Measurements from ENCODE around the gene TRIM46.
"Not testable (repeated sequence)": the region's sequence is repeated elsewhere in the genome, so short reads cannot be mapped to it uniquely, and the experiment has no call there.

TRIM46 gene

DNA sequence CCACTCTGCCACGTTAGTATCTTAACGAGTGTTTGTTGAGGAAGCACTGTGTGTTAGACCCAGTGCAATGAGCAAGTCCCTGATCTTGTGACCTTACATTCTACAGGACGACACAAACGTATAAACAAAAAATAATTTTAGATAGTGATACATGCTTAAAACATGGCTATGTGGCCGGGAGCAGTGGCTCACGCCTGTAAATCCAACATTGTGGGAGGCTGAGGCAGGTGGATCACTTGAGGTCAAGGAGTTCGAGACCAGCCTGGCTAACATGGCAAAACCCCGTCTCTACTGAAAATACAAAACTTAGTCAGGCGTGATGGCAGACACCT lies 54.4 kb downstream of the TRIM46 start:
- Histone ChIP-seq H3K36me3 (ENCODE audit: control insufficient read depth, insufficient read depth, low read length) (peaks cover 4% of the 10 kb centered on the region; the same call in 1 of the 2 replicates), H3K27ac (ENCODE audit: low read depth, low read length) (peak overlapping the region; percentile 89), H3K9me3 (ENCODE audit: control insufficient read depth, insufficient read depth, low read length) (no peaks in the 10 kb centered on the region), H3K4me3 (ENCODE audit: low read depth, low read length) (peak overlapping the region; percentile 49), H3K9ac (ENCODE audit: low read depth, low read length) (peak overlapping the region; percentile 48; the same call in 1 of the 2 replicates), H3K4me1 (ENCODE audit: control insufficient read depth, insufficient read depth, low read length) (peaks cover 8% of the 10 kb centered on the region), H3K27me3 (ENCODE audit: control insufficient read depth, insufficient read depth, low read length) (peaks cover 7% of the 10 kb centered on the region)

DNA sequence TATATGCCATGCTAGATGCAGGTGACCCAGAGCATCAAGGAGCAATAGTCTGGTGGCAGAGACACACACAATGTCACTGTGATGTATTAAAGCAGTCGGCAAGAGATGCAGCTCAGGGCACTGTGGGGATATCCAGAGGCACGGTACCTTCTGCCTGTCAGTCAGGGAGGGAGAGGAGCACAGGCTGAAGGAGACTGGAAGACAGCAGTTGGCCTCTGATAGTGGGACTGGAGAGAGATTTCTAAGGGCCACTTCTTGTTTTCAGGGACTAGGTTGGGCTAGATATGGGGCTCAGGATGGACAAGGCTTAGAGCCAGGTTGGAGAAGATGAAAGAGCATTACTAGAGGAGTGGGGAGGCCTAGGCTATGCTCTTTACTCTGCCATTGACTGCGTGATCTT lies 57.7 kb downstream of the TRIM46 start:
- H3K9ac ChIP-seq (ENCODE audit: low read depth, low read length); H3K27me3 ChIP-seq (ENCODE audit: control insufficient read depth, insufficient read depth, low read length); H3K27ac ChIP-seq (ENCODE audit: low read depth, low read length); H3K9me3 ChIP-seq (ENCODE audit: control insufficient read depth, insufficient read depth, low read length); H3K4me1 ChIP-seq (ENCODE audit: control insufficient read depth, insufficient read depth, low read length); H3K36me3 ChIP-seq (ENCODE audit: control insufficient read depth, insufficient read depth, low read length); H3K4me3 ChIP-seq (ENCODE audit: low read depth, low read length): not testable (repeated sequence)

DNA sequence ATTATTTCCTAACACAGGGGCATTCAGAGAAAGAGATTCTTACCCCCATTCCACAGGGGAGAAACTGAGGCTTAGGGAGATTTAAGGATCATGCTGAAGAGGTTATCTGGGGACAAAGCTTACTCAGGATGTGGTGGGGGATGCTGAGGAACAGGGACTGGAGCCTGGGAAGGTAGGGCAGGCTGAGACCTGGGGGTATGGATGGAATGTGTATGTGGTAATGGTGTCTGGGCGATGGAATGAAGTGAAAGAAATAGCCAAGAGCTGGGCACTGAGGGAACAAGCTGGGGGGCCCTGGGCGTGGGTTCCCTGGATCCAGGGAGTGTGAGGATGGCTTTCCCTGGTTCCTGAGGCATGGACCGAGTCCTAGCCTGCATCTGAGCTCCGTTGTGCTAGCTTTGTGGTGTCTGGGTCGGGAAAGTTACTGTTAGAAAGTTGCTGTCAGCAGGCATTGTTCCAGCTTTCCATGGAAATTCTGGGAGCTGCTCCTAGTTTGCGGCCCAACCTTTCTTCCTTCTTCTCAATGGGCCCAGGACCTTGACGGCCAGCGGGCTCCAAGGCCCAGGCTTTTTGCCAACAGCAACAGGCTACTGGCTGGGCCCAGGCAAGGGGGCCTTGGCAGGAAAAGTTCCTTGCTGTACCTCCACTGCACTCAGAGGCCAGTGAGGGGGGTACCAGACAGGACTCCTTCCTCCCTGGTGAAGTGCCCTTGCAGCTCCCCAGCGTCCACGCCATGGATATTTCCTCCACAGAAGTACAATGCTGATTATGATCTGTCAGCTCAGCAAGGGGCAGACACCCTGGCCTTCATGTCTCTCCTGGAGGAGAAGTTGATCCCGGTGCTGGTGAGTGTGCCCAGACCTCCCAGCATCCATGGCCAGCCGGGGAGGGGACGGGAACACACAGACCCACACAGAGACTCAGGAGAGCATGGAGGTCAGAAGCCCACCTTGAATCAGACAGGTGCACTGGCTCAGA lies 58.6 kb downstream of the TRIM46 start:
- not testable (repeated sequence) for H3K9me3 ChIP-seq (ENCODE audit: control insufficient read depth, insufficient read depth, low read length); H3K36me3 ChIP-seq (ENCODE audit: control insufficient read depth, insufficient read depth, low read length); H3K4me3 ChIP-seq (ENCODE audit: low read depth, low read length); H3K27me3 ChIP-seq (ENCODE audit: control insufficient read depth, insufficient read depth, low read length); H3K27ac ChIP-seq (ENCODE audit: low read depth, low read length); H3K4me1 ChIP-seq (ENCODE audit: control insufficient read depth, insufficient read depth, low read length); H3K9ac ChIP-seq (ENCODE audit: low read depth, low read length)

DNA sequence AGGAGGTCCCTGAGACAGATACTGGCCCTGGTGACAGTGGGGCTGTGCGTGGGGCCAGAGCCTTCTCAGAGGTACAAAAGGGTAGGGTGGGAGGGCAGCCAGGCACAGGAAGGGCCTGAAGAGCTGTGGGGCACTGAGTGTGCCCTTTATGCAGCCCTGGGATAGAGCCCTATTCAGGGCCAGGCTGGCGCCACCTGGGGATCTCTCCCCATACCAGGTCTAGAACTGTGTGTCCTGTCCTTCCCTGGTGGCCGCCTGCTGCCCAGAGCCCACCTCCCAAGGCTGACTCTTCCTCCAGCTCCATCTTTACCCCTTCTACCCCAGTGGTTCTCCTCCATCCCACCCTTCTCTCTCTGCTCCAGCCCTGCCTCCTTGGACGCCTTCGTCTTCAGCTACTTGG lies 59.9 kb downstream of the TRIM46 start:
- H3K36me3 ChIP-seq (ENCODE audit: control insufficient read depth, insufficient read depth, low read length); H3K9me3 ChIP-seq (ENCODE audit: control insufficient read depth, insufficient read depth, low read length); H3K27ac ChIP-seq (ENCODE audit: low read depth, low read length); H3K4me1 ChIP-seq (ENCODE audit: control insufficient read depth, insufficient read depth, low read length); H3K9ac ChIP-seq (ENCODE audit: low read depth, low read length); H3K27me3 ChIP-seq (ENCODE audit: control insufficient read depth, insufficient read depth, low read length); H3K4me3 ChIP-seq (ENCODE audit: low read depth, low read length): not testable (repeated sequence)

All from HUES48 (cell line).